ENCODE measurements around the gene ALOX15.
"Not testable (repeated sequence)": the region's sequence is repeated elsewhere in the genome, so short reads cannot be mapped to it uniquely, and the experiment has no call there.

Gene ALOX15

GRCh38 chr17:4617590-4618351 lies 23.7 kb downstream of the ALOX15 start:
- DNase-seq (ENCODE audit: low spot score), result no peak

DNA sequence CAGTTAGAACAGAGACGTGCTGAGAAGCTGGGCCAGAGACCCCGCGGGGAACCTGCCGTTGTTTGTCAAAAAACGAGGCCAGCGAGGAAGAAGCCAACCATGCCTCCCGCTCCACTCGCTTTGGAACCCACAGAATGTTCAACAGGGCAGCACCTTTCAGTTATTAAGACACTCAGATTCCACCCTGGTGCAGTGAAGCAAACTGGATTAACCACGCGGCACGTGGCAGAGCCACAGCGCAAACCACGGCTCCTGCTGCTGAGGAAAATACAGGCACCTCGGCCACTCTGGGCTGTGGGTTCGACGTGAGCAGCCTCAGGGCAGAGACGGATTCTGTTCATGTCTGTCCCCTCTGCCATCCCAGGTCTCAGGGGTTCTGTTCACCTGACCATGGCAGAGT lies 24.4 kb downstream of the ALOX15 start:
- no peak for DNase-seq (ENCODE audit: low spot score)

DNA sequence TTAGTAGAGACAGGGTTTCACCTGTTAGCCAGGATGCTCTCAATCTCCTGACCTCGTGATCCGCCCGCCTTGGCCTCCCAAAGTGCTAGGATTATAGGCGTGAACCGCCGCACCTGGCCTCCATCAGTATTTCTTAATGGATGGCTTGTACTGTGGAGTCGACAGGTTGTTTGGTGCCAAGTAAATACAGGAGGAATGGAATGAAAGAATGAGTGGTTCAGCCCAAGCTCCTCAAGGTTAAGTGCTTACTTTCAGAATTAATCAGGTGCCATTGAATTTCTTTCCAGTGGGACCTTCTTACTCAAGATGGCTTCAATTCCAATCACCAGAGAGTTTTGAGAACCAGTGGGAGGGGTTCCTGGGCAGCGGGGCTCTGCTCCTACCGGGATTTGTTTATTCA lies 25.0 kb downstream of the ALOX15 start:
- DNase-seq (ENCODE audit: low spot score), result no peak

GRCh38 chr17:4610656-4611055 lies 30.8 kb downstream of the ALOX15 start:
- DNase-seq (ENCODE audit: low spot score), result no peak

- no peak for DNase-seq (ENCODE audit: low spot score)
Measured at GRCh38 chr17:4610162-4610561, 31.3 kb downstream of the ALOX15 start.

- no peak for DNase-seq (ENCODE audit: low spot score)
Measured at GRCh38 chr17:4609761-4610160, 31.7 kb downstream of the ALOX15 start.

DNA sequence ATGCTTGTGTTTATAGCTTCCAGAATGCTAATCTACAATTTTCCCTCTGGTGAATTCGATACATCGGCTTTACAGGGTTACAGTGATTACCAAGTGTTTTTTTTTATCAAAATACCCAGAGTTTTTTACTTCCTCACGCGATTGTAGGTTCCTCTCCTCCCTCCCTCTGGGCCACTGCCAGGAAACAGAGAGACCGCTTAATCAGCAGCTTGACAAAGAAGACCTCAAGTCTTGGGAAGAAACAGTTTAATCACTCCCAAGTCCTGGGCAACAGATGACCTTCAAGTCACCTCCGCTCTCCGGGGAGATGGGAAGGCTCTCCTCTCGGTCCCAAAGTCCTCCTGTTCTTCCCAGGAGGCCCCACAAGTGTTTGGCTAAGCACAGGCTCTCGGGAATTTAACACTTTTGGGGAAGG lies 33.7 kb downstream of the ALOX15 start:
- DNase-seq (ENCODE audit: low spot score), result peak; percentile 58

DNA sequence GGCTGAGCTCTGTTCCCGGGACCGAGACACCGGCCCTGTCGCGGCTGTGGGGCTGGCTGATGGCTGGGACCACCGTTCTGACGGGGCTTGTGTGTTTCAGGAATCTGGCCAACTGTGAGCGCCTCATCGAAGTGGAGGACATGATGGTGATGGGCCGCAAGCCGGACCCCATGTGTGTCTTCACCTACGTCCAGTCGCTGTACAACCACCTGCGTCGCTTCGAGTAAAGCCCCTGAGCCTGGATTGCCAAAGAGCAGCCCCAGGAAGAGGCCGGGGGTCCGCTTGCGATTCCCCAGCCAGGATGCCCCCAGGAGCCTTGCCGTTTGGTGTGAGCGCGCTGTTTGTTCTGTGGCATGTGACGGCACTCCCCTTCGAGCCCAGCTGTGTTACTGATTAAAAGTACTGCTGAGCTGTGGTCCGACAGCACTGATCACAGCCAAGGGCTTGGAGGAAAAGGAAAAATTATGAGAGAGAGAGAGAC lies 34.2 kb downstream of the ALOX15 start:
- no peak for DNase-seq (ENCODE audit: low spot score)

DNA sequence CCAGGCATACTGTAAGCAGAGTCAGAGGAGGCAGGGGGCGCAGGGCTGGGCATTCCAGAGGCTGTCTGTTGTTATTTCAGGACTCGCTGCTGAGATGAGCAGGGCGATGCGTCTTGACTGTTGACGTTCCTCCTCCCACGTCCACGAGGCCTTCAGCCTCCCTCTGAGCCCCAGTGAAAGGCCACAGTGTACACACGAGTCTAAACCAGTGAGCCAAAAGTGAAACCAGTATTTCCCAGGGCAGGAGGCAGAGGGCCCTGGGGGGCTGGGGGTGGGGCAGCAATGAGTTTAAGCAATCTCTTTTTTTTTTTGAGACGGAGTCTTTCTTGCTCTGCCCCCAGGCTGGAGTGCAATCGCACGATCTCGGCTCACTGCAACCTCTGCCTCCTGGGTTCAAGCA lies 35.7 kb downstream of the ALOX15 start:
- no peak for DNase-seq (ENCODE audit: low spot score)

GRCh38 chr17:4604736-4605135 lies 36.7 kb downstream of the ALOX15 start:
- not testable (repeated sequence) for DNase-seq (ENCODE audit: low spot score)

- peak; percentile 53 for DNase-seq (ENCODE audit: low spot score)
Measured at GRCh38 chr17:4604111-4604644, 37.3 kb downstream of the ALOX15 start.

- DNase-seq (ENCODE audit: low spot score), result no peak
Measured at GRCh38 chr17:4602041-4602440, 39.4 kb downstream of the ALOX15 start.

- no peak for DNase-seq (ENCODE audit: low spot score)
Measured at GRCh38 chr17:4601326-4601725, 40.2 kb downstream of the ALOX15 start.

- no peak for DNase-seq (ENCODE audit: low spot score)
Measured at GRCh38 chr17:4600563-4600962, 40.9 kb downstream of the ALOX15 start.

- DNase-seq (ENCODE audit: low spot score), result no peak
Measured at GRCh38 chr17:4599505-4600281, 41.8 kb downstream of the ALOX15 start.

DNA sequence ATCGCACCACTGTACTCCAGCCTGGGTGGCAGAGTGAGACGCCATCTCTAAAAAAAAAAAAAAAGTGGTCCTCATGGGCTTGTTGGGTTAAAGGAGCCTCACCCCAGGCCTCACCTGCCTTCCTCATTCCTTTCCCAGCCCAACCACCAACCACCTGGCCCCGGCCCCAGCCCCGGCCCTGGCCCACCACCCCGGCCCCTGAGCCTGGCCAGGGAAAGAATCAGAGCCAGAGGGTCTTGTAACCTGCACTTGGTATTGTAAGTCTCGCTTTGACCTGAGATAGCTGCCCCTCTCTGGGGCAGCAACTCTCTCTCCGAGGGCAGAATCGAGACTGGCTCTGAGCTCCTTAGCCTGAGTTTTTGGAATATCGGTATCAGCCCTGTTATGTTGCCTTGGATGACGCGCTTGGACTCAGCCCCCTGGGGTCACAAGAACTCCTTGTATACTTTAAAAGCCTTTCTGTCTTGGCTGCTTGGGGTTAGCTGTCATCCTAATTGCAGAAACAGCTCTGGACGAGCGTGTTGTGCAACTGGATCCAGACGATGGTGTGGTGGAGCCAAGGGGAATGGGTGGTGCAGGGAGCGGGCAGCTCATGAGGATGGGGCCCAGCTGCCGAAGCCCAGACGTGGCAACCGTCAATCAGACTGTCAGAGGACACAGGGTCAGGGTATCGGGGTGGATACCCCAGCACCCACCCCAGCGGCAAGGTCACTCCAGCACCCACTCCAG lies 42.5 kb downstream of the ALOX15 start:
- peak; percentile 51 for DNase-seq (ENCODE audit: low spot score)

GRCh38 chr17:4597975-4598374 lies 43.5 kb downstream of the ALOX15 start:
- no peak for DNase-seq (ENCODE audit: low spot score)

- no peak for DNase-seq (ENCODE audit: low spot score)
Measured at GRCh38 chr17:4596636-4597380, 44.7 kb downstream of the ALOX15 start.

DNA sequence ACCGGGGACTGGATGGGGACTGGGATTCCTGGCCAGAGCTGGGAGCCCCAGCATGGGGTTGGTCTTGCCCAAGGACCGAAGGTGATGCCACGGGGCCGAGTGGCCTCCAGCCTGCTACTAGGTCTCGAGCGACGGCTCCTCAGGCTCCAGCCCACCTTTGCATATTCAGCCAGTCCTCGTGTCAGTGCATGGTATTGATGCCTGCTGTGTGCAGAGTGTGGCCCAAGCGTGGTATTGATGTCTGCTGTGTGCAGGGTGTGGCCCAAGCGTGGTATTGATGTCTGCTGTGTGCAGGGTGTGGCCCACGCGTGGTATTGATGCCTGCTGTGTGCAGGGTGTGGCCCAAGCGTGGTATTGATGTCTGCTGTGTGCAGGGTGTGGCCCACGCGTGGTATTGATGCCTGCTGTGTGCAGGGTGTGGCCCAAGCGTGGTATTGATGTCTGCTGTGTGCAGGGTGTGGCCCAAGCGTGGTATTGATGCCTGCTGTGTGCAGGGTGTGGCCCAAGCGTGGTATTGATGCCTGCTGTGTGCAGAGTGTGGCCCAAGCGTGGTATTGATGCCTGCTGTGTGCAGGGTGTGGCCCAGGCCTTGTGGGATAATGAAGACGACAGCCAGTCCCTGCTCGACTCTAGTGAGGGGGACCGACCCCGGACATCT lies 45.7 kb downstream of the ALOX15 start:
- not testable (repeated sequence) for DNase-seq (ENCODE audit: low spot score)

DNA sequence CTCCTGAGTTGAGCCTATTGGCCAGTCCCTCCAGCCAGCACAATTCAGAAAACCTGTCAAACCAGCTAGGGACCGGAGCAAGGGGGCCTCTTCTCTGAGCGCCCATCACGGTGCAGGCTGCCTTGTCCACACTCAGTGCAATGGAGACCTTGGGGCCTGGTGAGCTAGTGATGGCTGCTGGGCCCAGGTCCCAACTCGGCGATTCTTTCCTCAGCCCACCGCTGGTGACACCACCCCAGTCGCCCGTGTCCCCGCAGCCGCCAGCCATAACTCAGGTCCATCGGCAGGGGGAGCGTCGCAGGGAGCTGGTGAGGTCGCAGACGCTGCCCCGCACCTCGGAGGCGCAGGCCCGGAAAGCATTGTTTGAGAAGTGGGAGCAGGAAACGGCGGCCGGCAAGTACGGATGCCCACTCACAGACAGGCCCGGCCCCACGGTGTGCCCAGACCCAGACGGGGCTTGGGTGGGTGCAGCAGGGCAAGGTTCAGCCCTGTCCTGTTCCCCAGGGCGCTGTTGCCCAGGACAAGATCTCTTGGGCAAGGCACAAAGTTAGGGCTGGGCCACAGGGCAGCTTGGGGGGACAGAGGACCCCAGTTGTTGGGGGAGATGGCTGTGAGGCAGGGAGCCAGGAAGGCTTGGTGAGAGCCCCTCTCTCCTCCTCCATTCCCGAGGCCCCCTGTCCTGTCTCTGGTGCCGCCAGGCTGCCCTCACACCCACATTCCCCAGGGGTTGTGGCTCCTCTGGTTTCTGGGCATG lies 46.4 kb downstream of the ALOX15 start:
- DNase-seq (ENCODE audit: low spot score), result no peak

Data from AG20443 (cell line).